ENCODE data around the gene TMEM19. TPM values are rescaled to one million over a fixed set of nuclear protein-coding genes. Genes with fewer than 3 reads are reported as not detected.

Gene TMEM19
- total RNA-seq, 4 donors from 2014 or later = 20.4 to 47.6 (median 38.6) TPM

DNA sequence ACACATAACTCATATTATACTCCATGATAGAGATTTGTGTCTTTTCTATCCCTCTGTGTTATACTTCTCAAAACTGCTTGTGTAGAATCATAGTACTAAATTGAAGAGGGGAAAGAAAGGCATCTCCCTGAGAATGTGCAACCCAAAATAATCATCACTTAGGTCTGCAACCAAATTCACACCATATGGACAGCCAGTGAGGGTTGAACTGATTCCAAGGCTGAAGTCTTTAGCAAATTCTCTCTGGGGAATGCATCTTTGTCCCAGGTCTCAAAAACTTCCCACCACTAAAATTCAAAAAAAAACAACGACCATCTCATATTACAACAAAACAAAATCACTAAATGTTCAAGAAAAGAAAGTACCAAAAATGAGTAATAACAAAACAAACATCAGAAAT, 33.2 kb upstream of the TMEM19 start:
- DNase-seq (ENCODE audit: low spot score in 2 of 2) = no peak
- intact Hi-C loops (cut with DNase I; ENCODE audit: low total_unique reads) = loop anchor here (10.0 kb wide), 1 partner anchor 92 kb away; no protein-coding TSS in a partner anchor
- 87 to 93% methylated on average over 1 of the region's 1 CpG for WGBS, 2 donors
- H3K4me3 ChIP-seq (ENCODE audit: low read depth, poor library complexity, severe bottlenecking) = no peak overlapping the region
- TF ChIP-seq POLR2A (IDR thresholded peaks at IDR 0.05) = no peak
- TF ChIP-seq, protein P1, sequence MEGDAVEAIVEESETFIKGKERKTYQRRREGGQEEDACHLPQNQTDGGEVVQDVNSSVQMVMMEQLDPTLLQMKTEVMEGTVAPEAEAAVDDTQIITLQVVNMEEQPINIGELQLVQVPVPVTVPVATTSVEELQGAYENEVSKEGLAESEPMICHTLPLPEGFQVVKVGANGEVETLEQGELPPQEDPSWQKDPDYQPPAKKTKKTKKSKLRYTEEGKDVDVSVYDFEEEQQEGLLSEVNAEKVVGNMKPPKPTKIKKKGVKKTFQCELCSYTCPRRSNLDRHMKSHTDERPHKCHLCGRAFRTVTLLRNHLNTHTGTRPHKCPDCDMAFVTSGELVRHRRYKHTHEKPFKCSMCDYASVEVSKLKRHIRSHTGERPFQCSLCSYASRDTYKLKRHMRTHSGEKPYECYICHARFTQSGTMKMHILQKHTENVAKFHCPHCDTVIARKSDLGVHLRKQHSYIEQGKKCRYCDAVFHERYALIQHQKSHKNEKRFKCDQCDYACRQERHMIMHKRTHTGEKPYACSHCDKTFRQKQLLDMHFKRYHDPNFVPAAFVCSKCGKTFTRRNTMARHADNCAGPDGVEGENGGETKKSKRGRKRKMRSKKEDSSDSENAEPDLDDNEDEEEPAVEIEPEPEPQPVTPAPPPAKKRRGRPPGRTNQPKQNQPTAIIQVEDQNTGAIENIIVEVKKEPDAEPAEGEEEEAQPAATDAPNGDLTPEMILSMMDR (IDR thresholded peaks at IDR 0.05) = no peak

DNA sequence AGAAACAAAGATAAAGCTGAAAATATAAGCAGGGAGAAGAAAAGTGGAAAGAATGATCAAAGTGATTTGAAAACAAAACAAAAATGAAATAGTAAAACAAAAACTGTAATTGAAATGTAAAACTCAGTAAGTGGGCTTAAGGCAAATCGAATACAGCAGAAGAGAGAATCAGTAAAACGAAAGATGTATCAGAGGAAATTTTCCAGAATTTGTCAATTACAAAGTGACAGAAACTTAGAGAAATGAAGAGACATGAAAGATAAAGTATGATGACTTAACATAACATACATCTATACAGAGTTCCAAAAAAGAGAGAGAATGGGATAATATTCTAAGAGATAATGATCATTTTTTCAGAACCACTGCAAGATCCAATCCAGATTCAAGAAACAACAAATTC, 32.7 kb upstream of the TMEM19 start:
- no peak for DNase-seq (ENCODE audit: low spot score in 2 of 2)
- WGBS, 2 donors = 94 to 97% methylated on average over 2 of the region's 2 CpGs
- TF ChIP-seq POLR2A (IDR thresholded peaks at IDR 0.05) = no peak
- TF ChIP-seq, protein P1 (IDR thresholded peaks at IDR 0.05) = no peak
- intact Hi-C loops (cut with DNase I; ENCODE audit: low total_unique reads) = loop anchor here (10.0 kb wide), 1 partner anchor 92 kb away; no protein-coding TSS in a partner anchor
- no peak overlapping the region for H3K4me3 ChIP-seq (ENCODE audit: low read depth, poor library complexity, severe bottlenecking)

DNA sequence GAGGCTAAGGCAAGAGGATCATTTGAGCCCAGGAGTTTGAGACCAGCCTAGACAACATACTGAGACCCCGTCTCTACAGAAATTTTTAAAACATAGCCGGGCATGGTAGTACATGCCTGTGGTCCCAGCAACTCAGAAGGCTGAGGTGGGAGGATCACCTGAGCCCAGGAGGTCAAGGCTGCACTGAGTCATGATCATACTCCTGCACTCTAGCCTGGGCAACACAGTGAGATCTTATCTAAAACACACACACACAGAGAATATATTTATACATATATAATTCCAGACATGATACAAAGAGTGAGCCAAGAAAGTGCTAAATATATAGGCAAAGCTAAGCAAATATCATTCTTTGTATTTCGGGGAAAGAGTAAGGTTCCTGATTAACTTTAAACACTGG, 31.7 kb upstream of the TMEM19 start:
- DNase-seq (ENCODE audit: low spot score in 2 of 2) = no peak
- H3K4me3 ChIP-seq (ENCODE audit: low read depth, poor library complexity, severe bottlenecking) = no peak overlapping the region
- intact Hi-C loops (cut with DNase I; ENCODE audit: low total_unique reads) = loop anchor here (10.0 kb wide), 1 partner anchor 91 kb away; no protein-coding TSS in a partner anchor
- WGBS, 2 donors = 86 to 98% methylated on average over 3 of the region's 3 CpGs
- TF ChIP-seq, protein P1 (IDR thresholded peaks at IDR 0.05) = no peak
- TF ChIP-seq POLR2A (IDR thresholded peaks at IDR 0.05) = no peak

DNA sequence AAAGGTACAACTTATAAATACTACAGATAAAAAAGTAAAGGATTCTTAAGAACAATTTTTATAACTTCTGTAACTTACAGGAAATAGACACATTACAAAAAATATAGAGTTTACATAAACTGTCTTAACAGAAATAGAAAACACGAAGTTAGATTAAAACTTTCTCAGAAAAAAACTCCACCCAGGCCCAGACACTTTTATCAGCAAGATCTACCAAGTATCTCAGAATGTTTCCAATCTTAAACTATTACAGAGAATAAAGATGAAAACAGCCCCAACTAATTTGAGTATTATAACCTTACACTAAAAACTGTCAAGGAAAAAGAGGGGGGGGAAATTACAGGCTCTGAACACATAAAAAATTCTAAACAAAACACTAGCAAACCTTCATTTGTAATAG, 30.4 kb upstream of the TMEM19 start:
- TF ChIP-seq, protein P1 (IDR thresholded peaks at IDR 0.05) = no peak
- no peak for DNase-seq (ENCODE audit: low spot score in 2 of 2)
- intact Hi-C loops (cut with DNase I; ENCODE audit: low total_unique reads) = loop anchor here (10.0 kb wide), 1 partner anchor 89 kb away; no protein-coding TSS in a partner anchor
- no peak overlapping the region for H3K4me3 ChIP-seq (ENCODE audit: low read depth, poor library complexity, severe bottlenecking)
- 29 to 47% methylated on average over 1 of the region's 1 CpG for WGBS, 2 donors

DNA sequence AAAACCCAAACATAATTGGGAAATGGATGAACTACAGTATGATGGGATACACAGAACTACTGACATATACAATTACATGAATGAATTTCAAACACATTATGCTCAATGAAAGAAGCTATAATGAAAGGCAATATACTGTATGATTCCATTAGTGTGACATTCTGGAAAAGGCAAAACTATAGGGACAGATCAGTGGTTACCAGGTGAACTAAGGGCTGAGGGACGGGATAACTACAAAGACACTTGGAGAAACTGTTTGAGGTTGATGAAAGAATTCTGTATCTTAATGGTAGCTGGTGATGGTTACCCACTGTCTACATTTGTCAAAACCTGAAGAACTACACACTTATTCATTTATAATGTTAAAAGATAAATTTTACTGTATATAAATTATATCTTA, 30.0 kb upstream of the TMEM19 start:
- DNase-seq (ENCODE audit: low spot score in 2 of 2) = no peak
- no peak overlapping the region for H3K4me3 ChIP-seq (ENCODE audit: low read depth, poor library complexity, severe bottlenecking)
- TF ChIP-seq, protein P1 (IDR thresholded peaks at IDR 0.05) = no peak
- no peak for TF ChIP-seq POLR2A (IDR thresholded peaks at IDR 0.05)
- intact Hi-C loops (cut with DNase I; ENCODE audit: low total_unique reads) = loop anchor here (10.0 kb wide), 1 partner anchor 89 kb away; no protein-coding TSS in a partner anchor
- 96 to 97% methylated on average over 1 of the region's 1 CpG for WGBS, 2 donors

DNA sequence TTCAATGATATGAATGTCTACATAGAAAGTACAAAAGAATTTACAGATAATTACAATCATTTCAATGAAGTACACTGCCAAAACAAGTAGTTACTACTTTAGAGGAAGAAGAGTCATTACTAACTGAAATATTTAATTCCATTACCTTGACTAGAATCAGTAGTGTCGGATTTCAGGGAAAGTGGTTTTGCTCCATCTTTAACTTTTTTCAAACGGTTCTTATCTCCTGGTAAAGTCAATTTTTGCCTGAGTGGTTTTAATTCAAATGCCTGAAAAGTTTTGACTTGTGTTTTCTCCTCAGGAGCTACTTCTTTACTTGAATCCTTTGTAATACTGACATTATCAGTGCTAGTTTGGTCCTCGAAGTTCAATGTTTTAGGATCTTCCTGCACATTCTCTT, 29.1 kb upstream of the TMEM19 start:
- no peak overlapping the region for H3K4me3 ChIP-seq (ENCODE audit: low read depth, poor library complexity, severe bottlenecking)
- TF ChIP-seq POLR2A (IDR thresholded peaks at IDR 0.05) = no peak
- TF ChIP-seq, protein P1 (IDR thresholded peaks at IDR 0.05) = no peak
- intact Hi-C loops (cut with DNase I; ENCODE audit: low total_unique reads) = loop anchor here (10.0 kb wide), 1 partner anchor 88 kb away; no protein-coding TSS in a partner anchor
- no peak for DNase-seq (ENCODE audit: low spot score in 2 of 2)
- WGBS, 2 donors = 79 to 83% methylated on average over 3 of the region's 3 CpGs

Measured in lower leg skin (tissue), 4 donors.